GM12873 (cell line): Measurements from ENCODE around the gene DRAP1.

ENCODE experiments used
- CTCF ChIP-seq: IDR thresholded peaks from 2 replicates; pipeline ENCODE4 v1.5.1; 2012; ENCODE audit warnings: low read depth, mild to moderate bottlenecking, moderate library complexity, low read length, control low read depth; ENCODE audit not compliant: insufficient read depth; ENCODE audit errors: missing control alignments

DRAP1 gene

GRCh38 chr11:65967329-65967934 is 48.2 kb downstream of the DRAP1 start:
- TF ChIP-seq CTCF: no peak

GRCh38 chr11:65968600-65969482 is 49.6 kb downstream of the DRAP1 start:
- no peak for TF ChIP-seq CTCF
